WTC11 (cell line): ENCODE results near the gene BLOC1S4. TPM values are rescaled to one million over a fixed set of nuclear protein-coding genes. Genes with fewer than 3 reads are reported as not detected.

Experiments used
- ATAC-seq: fragments of 200-7000 bp; cut with Tn5 transposase; 2 replicates; pipeline ENCODE4 v1.10.0; 2021; ENCODE audit warnings: mild to moderate bottlenecking, moderate library complexity
- CTCF ChIA-PET: fragments of 300-600 bp; sonication (Branson Sonifier 250); formaldehyde crosslinking; loops from one replicate; lab custom pipeline; 2021; ENCODE audit warnings: antibody characterized with exemption; lab: Charles Lee
- POLR2A ChIA-PET: fragments of 350-600 bp; sonication (Branson Sonifier 250); formaldehyde crosslinking; loops from one replicate; lab custom pipeline; 2021; ENCODE audit warnings: antibody characterized with exemption; lab: Charles Lee
- DNase-seq: peaks from one replicate; pipeline ENCODE4 v3.0.0; 2021; ENCODE audit warnings: low spot score
- H3K27ac Mint-ChIP-seq: 2 replicates; pipeline ENCODE4 v1.8.0; 2021; ENCODE audit warnings: mixed read lengths
- H3K27me3 Mint-ChIP-seq: 2 replicates; pipeline ENCODE4 v1.8.0; 2021; ENCODE audit warnings: low read depth, mild to moderate bottlenecking, moderate library complexity, mixed read lengths
- H3K36me3 Mint-ChIP-seq: 2 replicates; pipeline ENCODE4 v1.8.0; 2021; ENCODE audit warnings: mixed read lengths
- H3K4me1 Mint-ChIP-seq: 2 replicates; pipeline ENCODE4 v1.8.0; 2022; ENCODE audit warnings: mixed read lengths
- H3K4me3 Mint-ChIP-seq: 2 replicates; pipeline ENCODE4 v1.8.0; 2021; ENCODE audit warnings: mild to moderate bottlenecking, moderate library complexity, mixed read lengths
- H3K9me3 Mint-ChIP-seq: 2 replicates; pipeline ENCODE4 v1.8.0; 2021; ENCODE audit warnings: mixed read lengths
- CREB1 ChIP-seq: sonication (generic); formaldehyde crosslinking; IDR thresholded peaks from 2 replicates; pipeline ENCODE4 v1.8.0; 2023; ENCODE audit warnings: mild to moderate bottlenecking, missing genetic modification reagents
- EMX1 ChIP-seq: fragments of 250-450 bp; sonication (Bioruptor Pico); IDR thresholded peaks from 2 replicates; pipeline ENCODE4 v1.8.0; 2021; ENCODE audit warnings: mild to moderate bottlenecking
- GABPB1 ChIP-seq: sonication (generic); formaldehyde crosslinking; IDR thresholded peaks from 2 replicates; pipeline ENCODE4 v1.8.1; 2023; ENCODE audit warnings: mild to moderate bottlenecking, missing genetic modification reagents
- GRHL2 ChIP-seq: fragments of 250-450 bp; sonication (Bioruptor Pico); IDR thresholded peaks from 2 replicates; pipeline ENCODE4 v1.8.0; 2022; ENCODE audit warnings: mild to moderate bottlenecking, moderate library complexity; ENCODE audit not compliant: insufficient replicate concordance, severe bottlenecking
- IRF2 ChIP-seq: sonication (generic); formaldehyde crosslinking; IDR thresholded peaks from 2 replicates; pipeline ENCODE4 v1.8.0; 2022; ENCODE audit warnings: low read depth, missing genetic modification reagents, borderline replicate concordance
- NFYB ChIP-seq: sonication (generic); formaldehyde crosslinking; conservative IDR thresholded peaks from 2 replicates; pipeline ENCODE4 v1.8.0; 2022; ENCODE audit warnings: low read depth, missing genetic modification reagents
- NR1H2 ChIP-seq: sonication (generic); formaldehyde crosslinking; IDR thresholded peaks from 2 replicates; pipeline ENCODE4 v1.9.0; 2021; ENCODE audit warnings: mild to moderate bottlenecking, moderate library complexity, missing genetic modification reagents
- NR3C1 ChIP-seq: sonication (generic); formaldehyde crosslinking; conservative IDR thresholded peaks from 2 replicates; pipeline ENCODE4 v1.8.1; 2023; ENCODE audit warnings: low read depth, mild to moderate bottlenecking, missing genetic modification reagents
- OVOL2 ChIP-seq: fragments of 250-450 bp; sonication (Bioruptor Pico); IDR thresholded peaks from 2 replicates; pipeline ENCODE4 v1.9.0; 2021; ENCODE audit warnings: mild to moderate bottlenecking, borderline replicate concordance
- RORB ChIP-seq: fragments of 250-450 bp; sonication (Bioruptor Pico); IDR thresholded peaks from 2 replicates; pipeline ENCODE4 v1.9.0; 2021; ENCODE audit warnings: mild to moderate bottlenecking
- SMAD4 ChIP-seq: sonication (generic); formaldehyde crosslinking; IDR thresholded peaks from 2 replicates; pipeline ENCODE4 v1.8.0; 2022; ENCODE audit warnings: mild to moderate bottlenecking, missing genetic modification reagents
- USF2 ChIP-seq: sonication (generic); formaldehyde crosslinking; IDR thresholded peaks from 2 replicates; pipeline ENCODE4 v1.8.1; 2023; ENCODE audit warnings: mild to moderate bottlenecking, missing genetic modification reagents, moderate library complexity
- ZNF396 ChIP-seq: fragments of 250-450 bp; sonication (Bioruptor Pico); IDR thresholded peaks from 2 replicates; pipeline ENCODE4 v1.8.0; 2021; ENCODE audit warnings: mild to moderate bottlenecking, moderate library complexity, borderline replicate concordance
- ZNF532 ChIP-seq: fragments of 250-450 bp; sonication (Bioruptor Pico); IDR thresholded peaks from 2 replicates; pipeline ENCODE4 v1.9.0; 2021; ENCODE audit warnings: mild to moderate bottlenecking, borderline replicate concordance
- ZNF671 ChIP-seq: fragments of 250-450 bp; sonication (Bioruptor Pico); IDR thresholded peaks from 2 replicates; pipeline ENCODE4 v1.8.0; 2021; ENCODE audit warnings: mild to moderate bottlenecking
- total RNA-seq: library from RNA; stranded (reverse); gene quantifications from 3 replicates; pipeline ENCODE4 v1.2.3, GENCODE V29; 2021
- TF ChIP-seq, protein P1 (sequence below): sonication (generic); formaldehyde crosslinking; IDR thresholded peaks from 2 replicates; pipeline ENCODE4 v1.8.1; 2022; ENCODE audit warnings: low read depth, mild to moderate bottlenecking, moderate library complexity, missing genetic modification reagents, borderline replicate concordance
- TF ChIP-seq, protein P2 (sequence below): sonication (generic); formaldehyde crosslinking; IDR thresholded peaks from 2 replicates; pipeline ENCODE4 v1.8.1; 2022; ENCODE audit warnings: mild to moderate bottlenecking, missing genetic modification reagents, moderate library complexity, borderline replicate concordance
- TF ChIP-seq, protein P3 (sequence below): fragments of 250-450 bp; sonication (Bioruptor Pico); IDR thresholded peaks from 2 replicates; pipeline ENCODE4 v1.9.0; 2021; ENCODE audit warnings: mild to moderate bottlenecking

The BLOC1S4 gene
- total RNA-seq, 1 experiment from 2014 or later = 21.4 TPM

DNA sequence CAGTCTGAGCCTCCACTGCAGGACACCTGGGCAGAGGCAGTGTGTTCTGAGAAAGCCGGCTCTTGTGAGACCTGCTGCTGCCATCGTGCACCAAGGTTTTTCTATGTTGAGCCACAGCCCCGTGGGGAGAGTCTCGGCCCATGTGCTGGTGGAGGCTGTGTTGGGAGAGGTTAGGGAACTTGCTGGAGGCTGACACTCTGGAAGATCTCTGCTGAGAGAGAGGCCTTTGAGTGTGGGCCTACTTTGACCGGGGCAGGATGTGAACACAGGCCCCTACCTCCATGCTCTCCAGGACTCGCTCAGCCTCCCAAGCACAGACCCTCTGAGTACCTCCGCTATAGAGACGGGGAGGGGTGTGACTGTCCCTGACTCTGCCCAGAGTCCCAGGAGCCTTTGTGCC is 23.6 kb upstream of the BLOC1S4 start:
- ChIA-PET CTCF (interaction anchor here (1.1 to 1.5 kb wide), 3 partner anchors 9 to 379 kb away, joined by 4 to 10 read pairs (median 6); no protein-coding TSS in a partner anchor), POLR2A (no interaction called here)
- H3K9me3 Mint-ChIP-seq = peaks cover 1% of the 10 kb centered on the region
- no peak for DNase-seq
- H3K4me3 Mint-ChIP-seq = no peak overlapping the region
- H3K4me1 Mint-ChIP-seq = peaks cover 27% of the 10 kb centered on the region
- TF ChIP-seq, protein P1, sequence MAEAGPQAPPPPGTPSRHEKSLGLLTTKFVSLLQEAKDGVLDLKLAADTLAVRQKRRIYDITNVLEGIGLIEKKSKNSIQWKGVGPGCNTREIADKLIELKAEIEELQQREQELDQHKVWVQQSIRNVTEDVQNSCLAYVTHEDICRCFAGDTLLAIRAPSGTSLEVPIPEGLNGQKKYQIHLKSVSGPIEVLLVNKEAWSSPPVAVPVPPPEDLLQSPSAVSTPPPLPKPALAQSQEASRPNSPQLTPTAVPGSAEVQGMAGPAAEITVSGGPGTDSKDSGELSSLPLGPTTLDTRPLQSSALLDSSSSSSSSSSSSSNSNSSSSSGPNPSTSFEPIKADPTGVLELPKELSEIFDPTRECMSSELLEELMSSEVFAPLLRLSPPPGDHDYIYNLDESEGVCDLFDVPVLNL (CRISPR knock-in tag) = no peak
- TF ChIP-seq, protein P2, sequence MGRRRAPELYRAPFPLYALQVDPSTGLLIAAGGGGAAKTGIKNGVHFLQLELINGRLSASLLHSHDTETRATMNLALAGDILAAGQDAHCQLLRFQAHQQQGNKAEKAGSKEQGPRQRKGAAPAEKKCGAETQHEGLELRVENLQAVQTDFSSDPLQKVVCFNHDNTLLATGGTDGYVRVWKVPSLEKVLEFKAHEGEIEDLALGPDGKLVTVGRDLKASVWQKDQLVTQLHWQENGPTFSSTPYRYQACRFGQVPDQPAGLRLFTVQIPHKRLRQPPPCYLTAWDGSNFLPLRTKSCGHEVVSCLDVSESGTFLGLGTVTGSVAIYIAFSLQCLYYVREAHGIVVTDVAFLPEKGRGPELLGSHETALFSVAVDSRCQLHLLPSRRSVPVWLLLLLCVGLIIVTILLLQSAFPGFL (CRISPR knock-in tag) = no peak
- TF ChIP-seq SMAD4 (CRISPR knock-in tag) (no peak), CREB1 (no peak), NFYB (no peak), OVOL2 (CRISPR knock-in tag) (no peak), EMX1 (CRISPR knock-in tag) (no peak), USF2 (no peak), IRF2 (CRISPR knock-in tag) (no peak), GABPB1 (CRISPR knock-in tag) (no peak; the same call in 1 of the 2 replicates), NR3C1 (no peak), ZNF532 (CRISPR knock-in tag) (no peak), ZNF671 (CRISPR knock-in tag) (no peak), NR1H2 (CRISPR knock-in tag) (no peak), ZNF396 (CRISPR knock-in tag) (no peak), GRHL2 (no peak), RORB (CRISPR knock-in tag) (no peak)
- TF ChIP-seq, protein P3, sequence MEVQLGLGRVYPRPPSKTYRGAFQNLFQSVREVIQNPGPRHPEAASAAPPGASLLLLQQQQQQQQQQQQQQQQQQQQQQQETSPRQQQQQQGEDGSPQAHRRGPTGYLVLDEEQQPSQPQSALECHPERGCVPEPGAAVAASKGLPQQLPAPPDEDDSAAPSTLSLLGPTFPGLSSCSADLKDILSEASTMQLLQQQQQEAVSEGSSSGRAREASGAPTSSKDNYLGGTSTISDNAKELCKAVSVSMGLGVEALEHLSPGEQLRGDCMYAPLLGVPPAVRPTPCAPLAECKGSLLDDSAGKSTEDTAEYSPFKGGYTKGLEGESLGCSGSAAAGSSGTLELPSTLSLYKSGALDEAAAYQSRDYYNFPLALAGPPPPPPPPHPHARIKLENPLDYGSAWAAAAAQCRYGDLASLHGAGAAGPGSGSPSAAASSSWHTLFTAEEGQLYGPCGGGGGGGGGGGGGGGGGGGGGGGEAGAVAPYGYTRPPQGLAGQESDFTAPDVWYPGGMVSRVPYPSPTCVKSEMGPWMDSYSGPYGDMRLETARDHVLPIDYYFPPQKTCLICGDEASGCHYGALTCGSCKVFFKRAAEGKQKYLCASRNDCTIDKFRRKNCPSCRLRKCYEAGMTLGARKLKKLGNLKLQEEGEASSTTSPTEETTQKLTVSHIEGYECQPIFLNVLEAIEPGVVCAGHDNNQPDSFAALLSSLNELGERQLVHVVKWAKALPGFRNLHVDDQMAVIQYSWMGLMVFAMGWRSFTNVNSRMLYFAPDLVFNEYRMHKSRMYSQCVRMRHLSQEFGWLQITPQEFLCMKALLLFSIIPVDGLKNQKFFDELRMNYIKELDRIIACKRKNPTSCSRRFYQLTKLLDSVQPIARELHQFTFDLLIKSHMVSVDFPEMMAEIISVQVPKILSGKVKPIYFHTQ (CRISPR knock-in tag) = no peak
- no peak for ATAC-seq
- H3K36me3 Mint-ChIP-seq = no peaks in the 10 kb centered on the region
- peaks cover under 1% of the 10 kb centered on the region; the same call in 1 of the 2 replicates for H3K27me3 Mint-ChIP-seq
- H3K27ac Mint-ChIP-seq = no peak overlapping the region
